GM23338 (cell line): ENCODE data around the gene DNAJC17. TPM values are rescaled to one million over a fixed set of nuclear protein-coding genes. Genes with fewer than 3 reads are reported as not detected.

Source experiments
- ATAC-seq: fragments of 200-7000 bp; cut with Tn5 transposase; 3 replicates; pipeline ENCODE4 v1.9.1; 2020
- DNase-seq: peaks from one replicate; pipeline ENCODE4 v3.0.0-alpha.2; 2015; ENCODE audit warnings: low spot score
- H2AFZ ChIP-seq: fragments of 200-600 bp; sonication (generic); 2 replicates; pipeline ENCODE4 v1.8.0; 2016; ENCODE audit warnings: antibody characterized with exemption, mild to moderate bottlenecking, moderate library complexity
- H3F3A ChIP-seq: fragments of 200-600 bp; sonication (generic); replicated peaks from 2 replicates; pipeline ENCODE4 v1.8.0; 2017; ENCODE audit warnings: antibody characterized with exemption, mixed run types, low read depth
- H3K27ac ChIP-seq: fragments of 200-600 bp; sonication (generic); 2 replicates; pipeline ENCODE4 v1.6.1; 2016; ENCODE audit warnings: low read depth
- H3K27me3 ChIP-seq: fragments of 200-600 bp; sonication (generic); 2 replicates; pipeline ENCODE4 v1.8.0; 2016; ENCODE audit warnings: mild to moderate bottlenecking, mixed run types, moderate library complexity; ENCODE audit not compliant: insufficient read depth
- H3K36me3 ChIP-seq: fragments of 200-600 bp; sonication (generic); 2 replicates; pipeline ENCODE4 v1.8.0; 2016; ENCODE audit warnings: mild to moderate bottlenecking; ENCODE audit not compliant: insufficient read depth
- H3K4me1 ChIP-seq: fragments of 200-600 bp; sonication (generic); 2 replicates; pipeline ENCODE4 v1.8.0; 2016; ENCODE audit warnings: mild to moderate bottlenecking, moderate library complexity; ENCODE audit not compliant: insufficient read depth
- H3K4me2 ChIP-seq: fragments of 200-600 bp; sonication (generic); 2 replicates; pipeline ENCODE4 v1.7.1; 2017; ENCODE audit warnings: mixed run types
- H3K4me3 ChIP-seq: fragments of 200-600 bp; sonication (generic); 2 replicates; pipeline ENCODE4 v1.6.1; 2016; ENCODE audit warnings: mixed run types
- H3K79me2 ChIP-seq: fragments of 200-600 bp; sonication (generic); replicated peaks from 2 replicates; pipeline ENCODE4 v1.8.0; 2017; ENCODE audit warnings: mild to moderate bottlenecking; ENCODE audit not compliant: insufficient read depth
- H3K9me2 ChIP-seq: fragments of 200-600 bp; sonication (generic); 2 replicates; pipeline ENCODE4 v1.8.0; 2017; ENCODE audit not compliant: insufficient read depth
- H4K20me1 ChIP-seq: fragments of 200-600 bp; sonication (generic); replicated peaks from 2 replicates; pipeline ENCODE4 v1.8.0; 2017; ENCODE audit warnings: mild to moderate bottlenecking; ENCODE audit not compliant: insufficient read depth
- H3K27ac Mint-ChIP-seq: 2 replicates; pipeline ENCODE4 v1.8.0; 2020; ENCODE audit warnings: inconsistent platforms, mild to moderate bottlenecking, moderate library complexity, mixed read lengths
- H3K27me3 Mint-ChIP-seq: 3 replicates; pipeline ENCODE4 v1.8.0; 2022; ENCODE audit warnings: low read depth, mild to moderate bottlenecking, moderate library complexity, mixed read lengths, inconsistent platforms; ENCODE audit not compliant: insufficient read depth, poor library complexity
- H3K36me3 Mint-ChIP-seq: 3 replicates; pipeline ENCODE4 v1.8.0; 2021; ENCODE audit warnings: low read depth, mild to moderate bottlenecking, inconsistent platforms, moderate library complexity, mixed read lengths
- H3K4me1 Mint-ChIP-seq: 3 replicates; pipeline ENCODE4 v1.8.0; 2020; ENCODE audit warnings: mild to moderate bottlenecking, inconsistent platforms, mixed read lengths
- H3K4me3 Mint-ChIP-seq: 3 replicates; pipeline ENCODE4 v1.8.0; 2021; ENCODE audit warnings: moderate library complexity, mild to moderate bottlenecking, inconsistent platforms, mixed read lengths
- H3K9me3 Mint-ChIP-seq: 3 replicates; pipeline ENCODE4 v1.8.0; 2020; ENCODE audit warnings: moderate library complexity, mild to moderate bottlenecking, inconsistent platforms, mixed read lengths
- CREB1 ChIP-seq: fragments of 250-450 bp; sonication (Bioruptor Pico); IDR thresholded peaks from 2 replicates; pipeline ENCODE4 v1.5.0; 2020; ENCODE audit warnings: low read depth, mild to moderate bottlenecking, moderate library complexity
- EZH2 ChIP-seq: fragments of 200-600 bp; sonication (generic); IDR thresholded peaks from one replicate; pipeline ENCODE4 v1.8.0; 2017; ENCODE audit warnings: antibody characterized with exemption, mild to moderate bottlenecking, low read depth; ENCODE audit not compliant: unreplicated experiment
- EZH2phosphoT487 ChIP-seq: fragments of 200-600 bp; sonication (generic); IDR thresholded peaks from one replicate; pipeline ENCODE4 v1.8.1; 2018; ENCODE audit warnings: antibody characterized with exemption; ENCODE audit not compliant: unreplicated experiment
- POLR2AphosphoS5 ChIP-seq: IDR thresholded peaks from 2 replicates; pipeline ENCODE4 v1.6.1; 2016; ENCODE audit warnings: antibody characterized with exemption, low read depth
- STAT1 ChIP-seq: IDR thresholded peaks from one replicate; pipeline ENCODE4 v1.6.1; 2016; ENCODE audit warnings: antibody characterized with exemption; ENCODE audit not compliant: unreplicated experiment
- polyA plus RNA-seq: library from polyadenylated mRNA; unstranded; fragments of >200 nt; fragmentation: Nextera tagmentation; extraction: Ambion mirVana; gene quantifications from 2 replicates; pipeline ENCODE4 v1.2.1, GENCODE V29; 2016
- total RNA-seq: library from RNA; depleted of rRNA; stranded (reverse); fragments of >200 nt; shearing (Covaris generic); gene quantifications from 2 replicates; pipeline ENCODE4 v1.2.3, GENCODE V29; 2014
- TF ChIP-seq, protein P1 (sequence below): fragments of 250-450 bp; sonication (Bioruptor Pico); IDR thresholded peaks from 2 replicates; pipeline ENCODE4 v1.5.0; 2020; ENCODE audit warnings: mild to moderate bottlenecking, moderate library complexity
- TF ChIP-seq, protein P2 (sequence below), 2 experiments: fragments of 200-600 bp in 1 of 2; sonication (generic) in 1 of 2; conservative IDR thresholded peaks; 2 replicates each; pipeline versions ENCODE4 v1.5.1 to v1.6.1; 2016 to 2017; ENCODE audit warnings: antibody characterized with exemption in 2 of 2, low read depth in 2 of 2, mild to moderate bottlenecking in 2 of 2, moderate library complexity in 1 of 2
- TF ChIP-seq, protein P3 (sequence below): IDR thresholded peaks from one replicate; pipeline ENCODE4 v1.6.1; 2018; ENCODE audit warnings: antibody characterized with exemption; ENCODE audit not compliant: unreplicated experiment

DNAJC17 gene
- total and polyA plus RNA-seq, 2 experiments from 2014 or later: 23.0 to 77.6 TPM

DNA sequence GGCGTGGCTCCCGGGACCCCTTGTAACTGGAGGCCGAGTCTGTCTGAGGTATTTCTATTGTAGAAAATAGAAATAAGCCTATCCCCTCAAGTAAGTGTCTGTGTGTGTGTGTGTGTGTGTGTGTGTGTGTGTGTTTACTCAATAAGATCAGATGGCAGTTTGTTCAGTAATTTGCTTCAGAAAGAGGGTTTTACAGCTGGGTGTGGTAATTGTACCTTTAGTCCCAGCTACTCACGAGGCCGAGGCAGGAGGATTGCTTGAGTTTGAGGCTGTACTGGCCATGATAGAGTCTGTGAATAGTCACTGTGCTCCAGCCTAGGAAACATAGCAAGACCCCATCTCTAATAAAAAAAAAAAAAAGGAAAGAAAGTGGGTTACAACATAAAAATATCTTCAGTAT is 45.3 kb upstream of the DNAJC17 start:
- ATAC-seq (no peak), DNase-seq (no peak)
- H3K27me3 Mint-ChIP-seq: peaks cover 6% of the 10 kb centered on the region
- Histone ChIP-seq H3K79me2 (peaks cover 43% of the 10 kb centered on the region), H3K9me2 (no peaks in the 10 kb centered on the region), H3K4me3 (no peak overlapping the region), H3K36me3 (peaks cover 11% of the 10 kb centered on the region), H4K20me1 (peaks cover 19% of the 10 kb centered on the region), H2AFZ (no peak overlapping the region), H3K4me1 (peaks cover 7% of the 10 kb centered on the region), H3F3A (peaks cover 6% of the 10 kb centered on the region), H3K4me2 (no peak overlapping the region), H3K27ac (no peak overlapping the region), H3K27me3 (no peaks in the 10 kb centered on the region)
- peaks cover 76% of the 10 kb centered on the region for H3K36me3 Mint-ChIP-seq
- H3K9me3 Mint-ChIP-seq: no peaks in the 10 kb centered on the region
- TF ChIP-seq CREB1 (no peak), EZH2phosphoT487 (no peak)
- no peak overlapping the region for H3K27ac Mint-ChIP-seq
- H3K4me1 Mint-ChIP-seq: peaks cover 12% of the 10 kb centered on the region
- H3K4me3 Mint-ChIP-seq: no peak overlapping the region

DNA sequence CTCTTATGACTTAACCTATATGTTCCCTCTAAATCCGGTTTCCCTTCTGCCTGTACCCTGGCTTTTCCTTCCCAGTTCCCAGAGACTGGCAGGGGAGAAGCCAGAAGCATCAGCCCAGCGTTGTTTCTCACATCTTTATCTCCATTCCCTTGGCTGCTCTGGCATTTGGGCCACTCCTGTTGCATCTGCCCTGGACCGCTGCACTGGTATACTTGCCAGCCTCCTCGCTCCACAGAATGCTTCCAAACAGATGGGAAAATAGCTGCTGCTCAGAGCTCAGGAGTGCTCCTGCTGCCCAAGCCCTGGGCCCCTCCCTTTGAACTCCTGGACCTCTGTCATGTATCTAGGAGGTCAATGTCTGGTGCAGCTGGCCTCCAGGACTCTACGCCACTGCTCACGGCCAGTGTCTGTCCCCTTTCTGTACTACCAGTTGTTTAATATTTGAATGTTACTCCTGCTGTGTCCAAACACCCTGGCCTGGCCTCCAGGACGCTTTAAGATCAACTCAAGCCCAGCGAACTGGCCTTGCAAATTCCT is 43.4 kb upstream of the DNAJC17 start:
- H3K4me1 ChIP-seq: peaks cover 25% of the 10 kb centered on the region
- TF ChIP-seq EZH2: no peak
- TF ChIP-seq, protein P1, sequence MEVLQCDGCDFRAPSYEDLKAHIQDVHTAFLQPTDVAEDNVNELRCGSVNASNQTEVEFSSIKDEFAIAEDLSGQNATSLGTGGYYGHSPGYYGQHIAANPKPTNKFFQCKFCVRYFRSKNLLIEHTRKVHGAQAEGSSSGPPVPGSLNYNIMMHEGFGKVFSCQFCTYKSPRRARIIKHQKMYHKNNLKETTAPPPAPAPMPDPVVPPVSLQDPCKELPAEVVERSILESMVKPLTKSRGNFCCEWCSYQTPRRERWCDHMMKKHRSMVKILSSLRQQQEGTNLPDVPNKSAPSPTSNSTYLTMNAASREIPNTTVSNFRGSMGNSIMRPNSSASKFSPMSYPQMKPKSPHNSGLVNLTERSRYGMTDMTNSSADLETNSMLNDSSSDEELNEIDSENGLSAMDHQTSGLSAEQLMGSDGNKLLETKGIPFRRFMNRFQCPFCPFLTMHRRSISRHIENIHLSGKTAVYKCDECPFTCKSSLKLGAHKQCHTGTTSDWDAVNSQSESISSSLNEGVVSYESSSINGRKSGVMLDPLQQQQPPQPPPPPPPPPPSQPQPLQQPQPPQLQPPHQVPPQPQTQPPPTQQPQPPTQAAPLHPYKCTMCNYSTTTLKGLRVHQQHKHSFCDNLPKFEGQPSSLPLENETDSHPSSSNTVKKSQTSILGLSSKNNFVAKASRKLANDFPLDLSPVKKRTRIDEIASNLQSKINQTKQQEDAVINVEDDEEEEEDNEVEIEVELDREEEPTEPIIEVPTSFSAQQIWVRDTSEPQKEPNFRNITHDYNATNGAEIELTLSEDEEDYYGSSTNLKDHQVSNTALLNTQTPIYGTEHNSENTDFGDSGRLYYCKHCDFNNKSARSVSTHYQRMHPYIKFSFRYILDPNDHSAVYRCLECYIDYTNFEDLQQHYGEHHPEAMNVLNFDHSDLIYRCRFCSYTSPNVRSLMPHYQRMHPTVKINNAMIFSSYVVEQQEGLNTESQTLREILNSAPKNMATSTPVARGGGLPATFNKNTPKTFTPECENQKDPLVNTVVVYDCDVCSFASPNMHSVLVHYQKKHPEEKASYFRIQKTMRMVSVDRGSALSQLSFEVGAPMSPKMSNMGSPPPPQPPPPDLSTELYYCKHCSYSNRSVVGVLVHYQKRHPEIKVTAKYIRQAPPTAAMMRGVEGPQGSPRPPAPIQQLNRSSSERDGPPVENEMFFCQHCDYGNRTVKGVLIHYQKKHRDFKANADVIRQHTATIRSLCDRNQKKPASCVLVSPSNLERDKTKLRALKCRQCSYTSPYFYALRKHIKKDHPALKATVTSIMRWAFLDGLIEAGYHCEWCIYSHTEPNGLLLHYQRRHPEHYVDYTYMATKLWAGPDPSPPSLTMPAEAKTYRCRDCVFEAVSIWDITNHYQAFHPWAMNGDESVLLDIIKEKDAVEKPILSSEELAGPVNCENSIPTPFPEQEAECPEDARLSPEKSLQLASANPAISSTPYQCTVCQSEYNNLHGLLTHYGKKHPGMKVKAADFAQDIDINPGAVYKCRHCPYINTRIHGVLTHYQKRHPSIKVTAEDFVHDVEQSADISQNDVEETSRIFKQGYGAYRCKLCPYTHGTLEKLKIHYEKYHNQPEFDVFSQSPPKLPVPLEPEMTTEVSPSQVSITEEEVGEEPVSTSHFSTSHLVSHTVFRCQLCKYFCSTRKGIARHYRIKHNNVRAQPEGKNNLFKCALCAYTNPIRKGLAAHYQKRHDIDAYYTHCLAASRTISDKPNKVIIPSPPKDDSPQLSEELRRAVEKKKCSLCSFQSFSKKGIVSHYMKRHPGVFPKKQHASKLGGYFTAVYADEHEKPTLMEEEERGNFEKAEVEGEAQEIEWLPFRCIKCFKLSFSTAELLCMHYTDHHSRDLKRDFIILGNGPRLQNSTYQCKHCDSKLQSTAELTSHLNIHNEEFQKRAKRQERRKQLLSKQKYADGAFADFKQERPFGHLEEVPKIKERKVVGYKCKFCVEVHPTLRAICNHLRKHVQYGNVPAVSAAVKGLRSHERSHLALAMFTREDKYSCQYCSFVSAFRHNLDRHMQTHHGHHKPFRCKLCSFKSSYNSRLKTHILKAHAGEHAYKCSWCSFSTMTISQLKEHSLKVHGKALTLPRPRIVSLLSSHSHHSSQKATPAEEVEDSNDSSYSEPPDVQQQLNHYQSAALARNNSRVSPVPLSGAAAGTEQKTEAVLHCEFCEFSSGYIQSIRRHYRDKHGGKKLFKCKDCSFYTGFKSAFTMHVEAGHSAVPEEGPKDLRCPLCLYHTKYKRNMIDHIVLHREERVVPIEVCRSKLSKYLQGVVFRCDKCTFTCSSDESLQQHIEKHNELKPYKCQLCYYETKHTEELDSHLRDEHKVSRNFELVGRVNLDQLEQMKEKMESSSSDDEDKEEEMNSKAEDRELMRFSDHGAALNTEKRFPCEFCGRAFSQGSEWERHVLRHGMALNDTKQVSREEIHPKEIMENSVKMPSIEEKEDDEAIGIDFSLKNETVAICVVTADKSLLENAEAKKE (CRISPR knock-in tag): no peak
- no peak for TF ChIP-seq EZH2phosphoT487
- TF ChIP-seq, protein P2, sequence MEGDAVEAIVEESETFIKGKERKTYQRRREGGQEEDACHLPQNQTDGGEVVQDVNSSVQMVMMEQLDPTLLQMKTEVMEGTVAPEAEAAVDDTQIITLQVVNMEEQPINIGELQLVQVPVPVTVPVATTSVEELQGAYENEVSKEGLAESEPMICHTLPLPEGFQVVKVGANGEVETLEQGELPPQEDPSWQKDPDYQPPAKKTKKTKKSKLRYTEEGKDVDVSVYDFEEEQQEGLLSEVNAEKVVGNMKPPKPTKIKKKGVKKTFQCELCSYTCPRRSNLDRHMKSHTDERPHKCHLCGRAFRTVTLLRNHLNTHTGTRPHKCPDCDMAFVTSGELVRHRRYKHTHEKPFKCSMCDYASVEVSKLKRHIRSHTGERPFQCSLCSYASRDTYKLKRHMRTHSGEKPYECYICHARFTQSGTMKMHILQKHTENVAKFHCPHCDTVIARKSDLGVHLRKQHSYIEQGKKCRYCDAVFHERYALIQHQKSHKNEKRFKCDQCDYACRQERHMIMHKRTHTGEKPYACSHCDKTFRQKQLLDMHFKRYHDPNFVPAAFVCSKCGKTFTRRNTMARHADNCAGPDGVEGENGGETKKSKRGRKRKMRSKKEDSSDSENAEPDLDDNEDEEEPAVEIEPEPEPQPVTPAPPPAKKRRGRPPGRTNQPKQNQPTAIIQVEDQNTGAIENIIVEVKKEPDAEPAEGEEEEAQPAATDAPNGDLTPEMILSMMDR (conservative IDR thresholded peaks at IDR 0.05; ENCODE audit: low read depth in 2 of 2): no peak
- TF ChIP-seq STAT1: no peak
- TF ChIP-seq POLR2AphosphoS5: no peak
- TF ChIP-seq, protein P3, sequence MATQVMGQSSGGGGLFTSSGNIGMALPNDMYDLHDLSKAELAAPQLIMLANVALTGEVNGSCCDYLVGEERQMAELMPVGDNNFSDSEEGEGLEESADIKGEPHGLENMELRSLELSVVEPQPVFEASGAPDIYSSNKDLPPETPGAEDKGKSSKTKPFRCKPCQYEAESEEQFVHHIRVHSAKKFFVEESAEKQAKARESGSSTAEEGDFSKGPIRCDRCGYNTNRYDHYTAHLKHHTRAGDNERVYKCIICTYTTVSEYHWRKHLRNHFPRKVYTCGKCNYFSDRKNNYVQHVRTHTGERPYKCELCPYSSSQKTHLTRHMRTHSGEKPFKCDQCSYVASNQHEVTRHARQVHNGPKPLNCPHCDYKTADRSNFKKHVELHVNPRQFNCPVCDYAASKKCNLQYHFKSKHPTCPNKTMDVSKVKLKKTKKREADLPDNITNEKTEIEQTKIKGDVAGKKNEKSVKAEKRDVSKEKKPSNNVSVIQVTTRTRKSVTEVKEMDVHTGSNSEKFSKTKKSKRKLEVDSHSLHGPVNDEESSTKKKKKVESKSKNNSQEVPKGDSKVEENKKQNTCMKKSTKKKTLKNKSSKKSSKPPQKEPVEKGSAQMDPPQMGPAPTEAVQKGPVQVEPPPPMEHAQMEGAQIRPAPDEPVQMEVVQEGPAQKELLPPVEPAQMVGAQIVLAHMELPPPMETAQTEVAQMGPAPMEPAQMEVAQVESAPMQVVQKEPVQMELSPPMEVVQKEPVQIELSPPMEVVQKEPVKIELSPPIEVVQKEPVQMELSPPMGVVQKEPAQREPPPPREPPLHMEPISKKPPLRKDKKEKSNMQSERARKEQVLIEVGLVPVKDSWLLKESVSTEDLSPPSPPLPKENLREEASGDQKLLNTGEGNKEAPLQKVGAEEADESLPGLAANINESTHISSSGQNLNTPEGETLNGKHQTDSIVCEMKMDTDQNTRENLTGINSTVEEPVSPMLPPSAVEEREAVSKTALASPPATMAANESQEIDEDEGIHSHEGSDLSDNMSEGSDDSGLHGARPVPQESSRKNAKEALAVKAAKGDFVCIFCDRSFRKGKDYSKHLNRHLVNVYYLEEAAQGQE: no peak
- no peak for TF ChIP-seq CREB1
- Mint-ChIP-seq H3K27ac (0 out of 2 replicates have a peak overlapping the region, but pooled peaks have one; percentile 4), H3K4me1 (peaks cover 26% of the 10 kb centered on the region), H3K27me3 (peaks cover 11% of the 10 kb centered on the region), H3K36me3 (peaks cover 78% of the 10 kb centered on the region), H3K4me3 (no peak overlapping the region), H3K9me3 (no peaks in the 10 kb centered on the region)
- H3F3A ChIP-seq: no peaks in the 10 kb centered on the region
- no peaks in the 10 kb centered on the region for H3K27me3 ChIP-seq
- H3K9me2 ChIP-seq: no peaks in the 10 kb centered on the region
- H3K27ac ChIP-seq: no peak overlapping the region
- peaks cover 32% of the 10 kb centered on the region for H4K20me1 ChIP-seq
- ATAC-seq: no peak
- peaks cover 62% of the 10 kb centered on the region for H3K79me2 ChIP-seq
- peaks cover 11% of the 10 kb centered on the region for H3K36me3 ChIP-seq
- H2AFZ ChIP-seq: no peak overlapping the region
- no peak overlapping the region for H3K4me2 ChIP-seq
- DNase-seq: no peak
- no peak overlapping the region for H3K4me3 ChIP-seq
